NCI-H748 treated with DMSO at 0.1 percent for 48 hours (cell line): ENCODE measurements around the gene CFAP97D1.

Experiments
- DNase-seq: peaks from one replicate; lab custom pipeline; 2025; lab: John Stamatoyannopoulos, UW

CFAP97D1 gene

DNA sequence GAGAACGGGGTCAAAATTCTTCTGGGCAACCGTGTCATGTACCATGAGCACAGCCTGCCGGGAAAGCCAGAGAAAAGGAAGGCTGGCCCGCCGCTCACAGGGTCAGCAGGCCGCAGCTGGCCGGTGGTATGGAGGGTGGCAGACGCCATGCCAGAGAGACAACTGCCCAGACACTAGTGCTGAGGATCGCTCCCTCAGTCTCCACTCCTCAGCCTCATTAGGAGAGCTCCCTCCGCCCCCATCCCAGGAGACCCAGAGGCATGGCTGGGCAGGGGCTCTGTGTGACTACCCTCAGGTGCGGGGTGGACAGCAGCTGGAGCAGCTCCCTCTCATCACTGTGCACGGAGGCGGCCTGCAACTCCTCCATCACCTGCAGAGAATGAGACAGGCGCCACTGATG is 49.5 kb downstream of the CFAP97D1 start:
- no peak for DNase-seq

DNA sequence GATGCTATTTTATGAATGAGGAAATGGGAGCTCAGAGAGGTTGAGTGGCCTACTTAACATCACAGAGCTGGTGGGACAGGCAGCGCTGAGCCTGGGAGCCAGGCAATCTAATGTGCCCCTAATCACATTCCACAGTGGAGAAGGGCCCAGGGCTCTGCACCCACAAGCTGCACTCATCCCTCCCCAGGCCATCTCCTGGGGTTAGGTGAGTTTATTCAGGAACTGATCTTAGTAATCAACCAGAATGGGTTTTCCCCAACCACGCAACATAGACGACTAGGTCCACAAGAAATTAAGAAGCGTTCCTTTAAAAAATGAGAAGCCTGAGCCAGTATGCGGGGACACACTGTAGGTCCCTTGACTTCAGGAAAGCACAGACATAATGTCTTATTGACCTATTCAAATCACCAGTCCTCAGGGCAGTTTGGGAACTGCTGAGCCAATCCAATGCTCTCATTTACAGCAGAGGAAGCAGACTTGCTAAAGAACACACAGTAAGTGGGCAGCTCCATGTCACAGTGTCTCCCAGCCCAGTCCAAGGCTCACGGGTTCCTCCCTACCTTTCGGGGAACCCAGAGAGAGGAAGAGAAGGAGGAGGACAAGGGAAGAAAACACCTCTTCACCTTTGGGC is 50.4 kb downstream of the CFAP97D1 start:
- no peak for DNase-seq

DNA sequence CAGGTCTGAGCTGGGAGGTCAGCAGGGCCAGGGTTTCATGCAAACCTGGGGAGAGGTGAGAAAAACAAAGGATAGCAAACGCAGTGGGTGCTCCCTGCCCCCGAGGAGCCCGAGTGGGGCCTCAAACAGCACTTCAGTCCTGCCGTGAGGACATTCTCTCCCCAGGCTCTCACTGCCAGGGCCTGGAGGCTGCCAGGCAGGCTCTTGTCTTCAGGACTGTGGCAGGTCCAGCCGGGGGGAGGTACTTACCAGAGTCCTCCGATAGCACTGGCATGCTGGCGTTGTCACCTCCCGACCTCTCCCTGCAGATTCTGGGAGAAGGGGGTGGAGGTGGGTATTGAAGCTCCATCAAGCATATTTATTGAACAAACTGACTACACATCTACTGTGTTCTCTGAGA is 51.4 kb downstream of the CFAP97D1 start:
- no peak for DNase-seq

DNA sequence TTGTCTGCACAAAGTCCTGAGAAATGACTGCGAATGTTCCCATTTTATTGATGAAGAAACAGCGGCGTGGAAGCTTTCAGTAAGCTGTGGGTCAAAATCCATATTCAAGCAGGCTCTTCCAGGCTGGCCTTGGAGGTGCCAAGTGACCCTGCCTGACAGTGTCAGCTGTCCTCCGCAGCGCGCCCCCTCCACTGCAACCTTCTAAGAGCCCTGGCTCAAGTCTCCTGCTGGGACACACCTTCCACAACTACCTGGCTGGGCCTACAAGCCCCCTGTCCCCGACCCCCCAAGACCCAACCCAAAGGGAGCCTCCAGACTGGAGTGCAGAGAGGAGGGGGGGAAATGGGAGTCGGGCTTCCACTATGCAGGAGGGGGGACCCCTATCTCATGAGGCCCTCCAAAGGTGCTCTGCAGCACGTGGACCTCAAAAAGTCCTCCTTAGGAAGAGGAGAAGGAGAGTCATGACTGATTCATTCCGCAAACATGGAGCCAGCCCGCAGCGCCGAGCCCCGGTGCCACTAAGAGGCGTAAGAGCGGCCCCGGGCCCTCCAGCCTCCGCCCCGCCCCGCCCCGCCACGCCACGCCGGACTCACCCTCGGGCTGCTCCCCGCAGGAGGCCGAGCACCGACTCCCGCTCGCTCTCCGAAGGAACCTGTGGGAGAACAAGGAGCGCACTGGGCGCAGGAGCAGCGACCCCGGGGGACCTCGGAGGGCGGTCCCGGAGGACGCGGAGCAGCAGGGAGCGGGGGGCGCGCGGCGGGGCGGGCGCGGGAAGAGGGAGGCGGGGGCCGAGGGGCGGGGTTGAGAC is 52.1 kb downstream of the CFAP97D1 start:
- no peak for DNase-seq

DNA sequence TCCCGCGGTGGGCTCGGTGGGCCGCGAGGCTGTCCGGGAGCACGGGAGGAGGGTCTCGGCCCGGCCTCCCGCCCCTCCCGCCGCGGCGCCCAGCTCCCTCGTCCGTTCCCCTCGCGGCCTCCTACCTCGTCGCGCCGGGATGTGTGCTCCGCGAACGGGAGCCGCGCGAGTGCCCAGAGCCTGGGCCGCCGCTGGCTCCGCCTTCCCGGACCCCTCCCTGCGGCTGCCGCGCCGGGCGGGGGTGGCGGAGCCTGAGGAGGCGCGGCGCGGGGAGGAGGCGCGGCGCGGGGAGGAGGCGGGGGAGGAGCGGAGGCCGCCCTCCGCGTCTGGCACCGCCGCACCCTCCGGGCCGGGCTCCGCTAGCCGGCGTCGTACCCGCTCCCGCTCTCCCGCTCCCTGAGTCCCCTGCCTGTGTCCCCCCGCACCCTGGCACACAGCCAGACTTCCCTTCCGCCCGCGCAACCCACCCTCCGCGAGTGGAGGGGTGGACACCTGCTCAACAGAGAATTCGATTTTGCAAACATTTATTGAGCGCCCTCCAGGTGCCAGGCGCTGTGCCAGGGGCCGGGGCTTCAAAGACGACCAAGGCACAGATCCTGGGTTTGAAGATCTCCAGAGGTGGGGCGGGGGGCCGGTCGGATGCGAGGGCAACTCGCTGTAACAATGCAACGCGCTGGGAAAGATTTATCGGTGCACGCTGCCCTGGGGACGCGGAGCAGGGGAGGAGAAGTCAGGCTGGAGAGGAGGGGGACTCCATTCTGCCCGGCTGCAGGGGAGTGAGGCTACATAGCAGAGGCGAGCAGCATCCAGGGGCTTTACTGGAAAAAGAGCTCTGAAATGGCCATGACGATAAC is 53.0 kb downstream of the CFAP97D1 start, which contains the start of gene MPP3:
Gene MPP3 (minus strand): TSS at position 171 of the 854 bp plus-strand sequence. CDS start 1,240 bp downstream, outside the sequence.
- no peak for DNase-seq

DNA sequence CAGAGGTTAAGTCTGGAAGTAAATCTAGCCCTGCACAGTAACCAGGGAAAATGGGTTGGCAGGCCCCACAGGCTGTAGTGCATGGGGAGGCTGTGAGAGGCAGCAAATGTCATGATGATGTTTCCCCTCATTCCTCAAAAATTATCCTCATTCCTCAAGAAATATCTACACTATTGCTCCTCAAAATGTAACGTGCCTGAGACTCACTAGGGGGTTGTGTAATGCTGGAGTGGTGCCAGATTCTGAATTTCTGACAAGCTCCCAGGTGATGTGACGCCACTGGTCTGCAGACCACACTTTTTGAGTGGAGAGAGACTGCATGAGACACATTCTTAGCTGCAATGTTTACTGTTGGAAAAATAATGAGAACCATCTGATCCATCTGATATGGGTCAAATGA is 53.9 kb downstream of the CFAP97D1 start:
- no peak for DNase-seq
